Fibroblast of lung (primary cell): ENCODE measurements around the gene WBP1L.

Source experiments
- CTCF ChIP-seq, 2 donors: IDR thresholded peaks in 1 of 2; conservative IDR thresholded peaks in 1 of 2; 1 replicate in 1 of 2; 2 replicates in 1 of 2; pipeline ENCODE4 v1.5.1; 2011 to 2012; ENCODE audit warnings: low read length in 2 of 2, control low read depth in 1 of 2, inconsistent platforms in 1 of 2, low read depth in 1 of 2, mild to moderate bottlenecking in 1 of 2
- EZH2 ChIP-seq: IDR thresholded peaks from 2 replicates; pipeline ENCODE4 v1.5.1; 2012; ENCODE audit warnings: low read length, control low read depth, mild to moderate bottlenecking; ENCODE audit errors: missing control alignments

GRCh38 chr10:102713539-102713813 lies 30.3 kb upstream of the WBP1L start:
- TF ChIP-seq CTCF (conservative IDR thresholded peaks at IDR 0.05 in 1 of 2, IDR thresholded peaks at IDR 0.05 in 1 of 2; ENCODE audit: low read depth in 1 of 2, low read length in 2 of 2) (peak in 1 of 2 donors; percentile 52), EZH2 (no peak)
